ENCODE data around the gene GALM. TPM values are rescaled to one million over a fixed set of nuclear protein-coding genes. Genes with fewer than 3 reads are reported as not detected.
A peak's percentile ranks its signal among the peaks of the same experiment; 100 is the strongest.

The GALM gene
- total RNA-seq, 1 donor from 2014 or later: 17.6 TPM

GRCh38 chr2:38697116-38697840 is 31.4 kb downstream of the GALM start:
- H3K4me1 Mint-ChIP-seq: peaks cover 32% of the 10 kb centered on the region
- H3K27ac Mint-ChIP-seq: peak overlapping the region; percentile 93

DNA sequence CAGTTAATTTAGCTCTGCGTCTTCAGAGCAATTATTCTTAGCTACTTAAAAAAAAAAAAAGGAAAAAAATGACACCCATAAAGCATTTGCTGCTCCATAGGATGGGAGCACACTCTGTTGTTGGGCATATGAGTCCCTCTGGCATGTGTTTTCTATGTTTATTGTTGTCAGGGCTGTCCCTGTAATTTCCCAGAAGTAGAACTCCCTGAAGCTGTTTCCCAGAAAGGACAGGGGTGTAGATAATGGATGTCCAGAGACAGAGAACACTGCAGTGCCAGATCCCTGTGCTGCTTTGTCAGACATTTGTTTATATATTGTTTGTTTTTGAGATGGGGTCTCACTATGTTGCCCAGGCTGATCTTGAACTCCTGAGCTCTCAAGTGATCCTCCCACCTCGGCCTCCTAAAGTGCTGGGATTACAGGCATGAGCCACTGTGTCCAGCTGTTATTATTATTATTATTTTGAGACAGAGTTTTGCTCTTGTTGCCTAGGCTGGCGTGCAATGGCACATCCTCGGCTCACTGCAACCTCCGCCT is 32.6 kb downstream of the GALM start:
- peaks cover 7% of the 10 kb centered on the region for H3K9me3 Mint-ChIP-seq
- H3K4me1 Mint-ChIP-seq: peaks cover 24% of the 10 kb centered on the region
- no peak overlapping the region for H3K4me3 Mint-ChIP-seq
- no peak for DNase-seq (ENCODE audit: low spot score in 2 of 2, unreplicated experiment in 2 of 2)
- H3K27me3 Mint-ChIP-seq (ENCODE audit: low read depth): no peaks in the 10 kb centered on the region
- H3K36me3 Mint-ChIP-seq: peaks cover 8% of the 10 kb centered on the region
- H3K27ac Mint-ChIP-seq: peak overlapping the region; percentile 34
- TF ChIP-seq CTCF (IDR thresholded peaks at IDR 0.05; ENCODE audit: unreplicated experiment): no peak

More at GRCh38 chr2:38697116-38697840, 31.4 kb downstream of the GALM start:
- H3K4me3 Mint-ChIP-seq: no peak overlapping the region
- H3K9me3 Mint-ChIP-seq: peaks cover 7% of the 10 kb centered on the region
- peaks cover 8% of the 10 kb centered on the region for H3K36me3 Mint-ChIP-seq
- peak; percentile 31 to 65 for DNase-seq (ENCODE audit: low spot score in 2 of 2, unreplicated experiment in 2 of 2)
- no peaks in the 10 kb centered on the region for H3K27me3 Mint-ChIP-seq (ENCODE audit: low read depth)
- TF ChIP-seq CTCF (IDR thresholded peaks at IDR 0.05; ENCODE audit: unreplicated experiment): no peak

GRCh38 chr2:38700113-38700785 is 34.3 kb downstream of the GALM start:
- Mint-ChIP-seq H3K27ac (no peak overlapping the region), H3K9me3 (peaks cover 7% of the 10 kb centered on the region), H3K27me3 (ENCODE audit: low read depth) (no peaks in the 10 kb centered on the region), H3K36me3 (peaks cover 9% of the 10 kb centered on the region), H3K4me1 (peaks cover 19% of the 10 kb centered on the region), H3K4me3 (no peak overlapping the region)
- TF ChIP-seq CTCF (IDR thresholded peaks at IDR 0.05; ENCODE audit: unreplicated experiment): no peak
- DNase-seq (ENCODE audit: low spot score in 2 of 2, unreplicated experiment in 2 of 2): no peak

DNA sequence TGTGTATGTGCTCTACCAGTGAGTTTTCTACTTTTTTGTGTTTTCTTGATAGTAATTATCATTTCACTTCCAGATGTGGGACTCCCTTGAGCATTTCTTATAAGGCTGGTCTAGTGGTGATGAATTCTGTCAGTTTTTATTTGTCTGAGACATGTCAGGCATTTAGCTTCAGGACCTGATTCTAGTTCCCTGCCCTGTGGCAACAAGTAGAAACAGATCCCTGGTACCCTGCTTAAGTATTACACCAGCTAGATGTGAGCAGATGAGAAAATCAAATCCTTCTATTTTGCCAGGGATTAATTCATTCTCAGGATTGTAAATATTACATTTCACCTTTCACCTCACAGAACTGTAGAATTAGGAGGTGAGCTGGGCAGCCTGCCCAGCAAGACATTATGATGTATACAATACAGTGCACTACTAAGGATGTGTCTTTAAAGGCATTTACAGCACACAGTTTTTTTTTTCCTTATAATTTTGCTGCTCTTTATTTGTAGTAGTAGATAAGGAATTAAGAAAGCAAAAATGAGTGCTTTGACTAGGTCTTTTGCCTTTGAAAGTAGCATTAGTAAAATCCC is 35.1 kb downstream of the GALM start:
- Mint-ChIP-seq H3K4me1 (peaks cover 19% of the 10 kb centered on the region), H3K4me3 (no peak overlapping the region), H3K27me3 (ENCODE audit: low read depth) (no peaks in the 10 kb centered on the region), H3K27ac (no peak overlapping the region), H3K9me3 (peaks cover 7% of the 10 kb centered on the region), H3K36me3 (peaks cover 12% of the 10 kb centered on the region)
- no peak for DNase-seq (ENCODE audit: low spot score in 2 of 2, unreplicated experiment in 2 of 2)
- TF ChIP-seq CTCF (IDR thresholded peaks at IDR 0.05; ENCODE audit: unreplicated experiment): no peak

- Mint-ChIP-seq H3K4me1 (peaks cover 17% of the 10 kb centered on the region), H3K9me3 (peaks cover 7% of the 10 kb centered on the region), H3K36me3 (peaks cover 12% of the 10 kb centered on the region), H3K4me3 (no peak overlapping the region), H3K27ac (peak overlapping the region; percentile 50), H3K27me3 (ENCODE audit: low read depth) (no peaks in the 10 kb centered on the region)
- no peak for TF ChIP-seq CTCF (IDR thresholded peaks at IDR 0.05; ENCODE audit: unreplicated experiment)
- DNase-seq (ENCODE audit: low spot score in 2 of 2, unreplicated experiment in 2 of 2): no peak
Measured at GRCh38 chr2:38701542-38701941, 35.6 kb downstream of the GALM start.

Data from mesothelial cell of epicardium (in vitro differentiated cells).